Bone marrow (tissue), 2 donors: ENCODE measurements around the gene PARL.
A peak's percentile ranks its signal among the peaks of the same experiment; 100 is the strongest.
"Not testable (repeated sequence)": the region's sequence is repeated elsewhere in the genome, so short reads cannot be mapped to it uniquely, and the experiment has no call there.

Experiments
- DNase-seq, 2 donors: peaks; one replicate each; lab custom pipeline; 2025; lab: John Stamatoyannopoulos, UW

PARL gene

GRCh38 chr3:183904833-183905780, 20.4 kb upstream of the PARL start:
- DNase-seq = no peak

- no peak for DNase-seq
These were observed 13.3 kb upstream of the PARL start for GRCh38 chr3:183898028-183898431.

- no peak for DNase-seq
These were observed 12.9 kb upstream of the PARL start for GRCh38 chr3:183897606-183898005.

DNA sequence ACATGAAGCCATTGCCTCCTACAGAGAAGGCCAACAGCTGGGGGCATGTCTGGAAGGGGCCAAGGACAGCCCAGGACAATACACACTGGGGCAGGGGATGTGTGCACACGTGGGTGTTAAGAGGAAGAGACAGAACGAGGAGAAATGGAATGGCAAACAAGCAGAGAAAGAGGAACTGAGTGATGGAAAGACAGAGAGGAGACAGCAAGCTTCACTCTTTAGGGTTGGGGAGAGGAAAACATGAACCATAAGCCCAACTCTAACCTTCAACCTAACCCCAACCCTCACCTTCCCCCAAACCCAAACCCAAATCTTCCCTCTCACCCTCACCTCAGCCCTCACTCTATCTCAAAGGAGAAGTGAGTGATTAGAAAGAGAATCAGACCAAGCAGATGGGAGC, 11.9 kb upstream of the PARL start:
- DNase-seq = no peak

GRCh38 chr3:183896184-183896583, 11.5 kb upstream of the PARL start:
- no peak for DNase-seq

DNA sequence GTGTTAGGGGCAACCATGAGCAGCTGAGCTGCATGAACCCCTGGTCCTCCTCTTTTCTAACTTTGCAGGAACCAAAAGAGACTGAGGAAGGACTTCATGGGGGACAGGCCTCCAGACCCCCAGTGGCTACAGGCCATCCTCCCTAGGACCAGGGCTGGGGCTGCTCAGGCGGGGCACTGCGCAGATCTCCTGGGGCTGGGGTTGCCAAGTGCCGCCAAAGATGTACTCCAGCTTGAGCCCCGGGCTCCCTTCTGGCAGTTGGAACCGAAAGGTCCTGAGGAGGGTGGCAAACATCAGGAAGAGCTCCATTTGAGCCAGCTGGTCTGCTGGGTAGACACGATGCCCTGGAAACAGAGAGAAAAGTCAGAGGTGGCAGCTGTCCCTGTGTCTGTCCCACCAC, 11.1 kb upstream of the PARL start:
- DNase-seq = no peak

- peak in 1 of 2 donors; percentile 52 for DNase-seq
These were observed 10.6 kb upstream of the PARL start for GRCh38 chr3:183895296-183895695.

DNA sequence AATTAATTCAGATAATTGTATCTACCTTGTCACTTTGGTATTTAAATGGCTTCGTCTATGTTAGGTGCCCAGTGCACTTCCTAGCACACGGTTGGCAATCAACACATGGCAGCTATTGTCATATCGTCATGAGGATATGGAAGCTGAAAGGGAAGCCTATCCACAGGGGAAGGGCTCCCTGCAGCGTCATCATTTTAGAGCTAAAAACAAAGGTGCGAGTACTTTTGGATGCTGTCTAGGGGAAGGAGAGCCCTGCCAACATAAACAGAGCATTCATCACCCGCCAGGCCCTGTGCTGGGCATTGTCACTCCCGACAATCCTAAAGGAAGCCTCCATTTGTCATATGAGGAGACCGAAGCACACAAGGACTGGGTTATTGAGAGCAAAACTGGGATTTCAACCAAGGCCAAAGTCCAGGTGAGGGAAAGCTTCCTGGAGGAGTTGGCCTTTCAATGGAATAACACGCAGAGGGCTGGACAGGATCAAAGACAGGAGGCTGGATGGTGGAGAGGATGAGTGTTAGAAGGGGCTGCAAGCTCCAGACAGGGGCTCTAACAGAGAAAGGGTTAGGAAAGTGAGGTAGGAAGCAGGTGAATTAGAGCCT, 8.0 kb upstream of the PARL start:
- DNase-seq = no peak

DNA sequence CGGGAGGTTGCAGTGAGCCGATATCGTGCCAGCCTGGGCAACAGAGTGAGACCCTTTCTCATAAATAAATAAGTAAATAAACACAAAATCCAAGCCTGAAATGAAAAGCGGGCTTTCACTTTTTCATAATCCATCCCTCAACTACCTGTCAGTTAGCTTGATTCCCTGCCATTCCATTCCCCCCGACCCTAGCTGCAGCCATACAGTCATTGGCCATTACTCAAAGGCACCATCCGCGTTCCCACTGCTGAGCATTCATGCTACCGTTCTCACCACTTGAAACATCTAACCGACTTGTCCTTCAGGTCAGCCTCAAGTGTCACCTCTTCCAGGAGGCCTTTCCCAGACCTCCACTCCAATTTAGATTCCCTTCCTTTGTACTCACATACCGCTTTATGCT, 1.1 kb upstream of the PARL start:
- no peak for DNase-seq

DNA sequence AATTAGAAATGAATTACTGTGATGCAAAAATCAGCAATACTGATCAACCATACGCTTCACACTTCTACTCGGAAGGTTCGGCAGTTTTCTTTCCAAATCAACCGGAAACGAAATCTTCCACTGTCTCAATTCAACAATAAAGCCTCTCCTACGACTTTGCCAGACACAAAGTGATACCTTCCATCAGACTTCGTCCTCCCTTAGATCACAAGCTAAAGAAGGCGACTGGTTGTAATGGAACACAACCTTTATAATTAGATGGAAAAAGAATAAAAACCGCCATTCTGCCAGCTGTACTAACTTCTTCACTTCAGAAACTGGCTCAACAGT, 618 bp downstream of the PARL start:
- no peak for DNase-seq

DNA sequence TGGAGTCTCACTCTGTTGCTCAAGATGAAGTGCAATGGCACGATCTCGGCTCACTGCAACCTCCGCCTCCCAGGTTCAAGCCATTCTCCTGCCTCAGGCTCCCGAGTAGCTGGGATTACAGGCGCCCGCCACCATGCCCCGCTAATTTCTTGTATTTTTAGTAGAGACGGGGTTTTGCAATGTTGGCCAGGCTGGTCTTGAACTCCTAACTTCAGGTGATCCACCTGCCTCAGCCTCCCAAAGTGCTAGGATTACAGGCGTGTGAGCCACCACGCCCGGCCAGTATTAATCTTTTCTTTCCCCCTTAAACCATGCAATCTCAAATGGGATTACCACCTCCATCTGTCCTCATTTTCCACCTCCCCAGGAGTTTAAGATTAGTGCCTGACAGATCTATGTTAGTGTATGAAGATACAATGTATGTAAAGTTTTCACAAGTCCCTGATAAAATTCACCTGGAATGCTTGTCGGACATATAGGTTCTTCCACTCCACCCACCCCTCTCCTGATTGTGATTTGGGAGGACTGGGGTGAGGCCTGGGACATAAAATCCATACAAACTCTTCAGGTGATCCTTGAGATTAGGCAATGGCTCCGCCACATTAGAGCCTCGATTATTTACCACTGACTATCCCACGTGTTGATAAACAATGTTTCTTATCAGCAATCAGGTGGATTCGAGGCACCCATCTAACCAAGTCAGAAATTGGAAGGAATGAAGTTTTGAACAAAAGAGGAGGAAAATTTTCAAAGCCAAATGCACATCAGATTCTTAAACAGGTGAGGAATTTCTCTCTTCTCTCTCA, 1.2 kb downstream of the PARL start:
- DNase-seq = no peak

DNA sequence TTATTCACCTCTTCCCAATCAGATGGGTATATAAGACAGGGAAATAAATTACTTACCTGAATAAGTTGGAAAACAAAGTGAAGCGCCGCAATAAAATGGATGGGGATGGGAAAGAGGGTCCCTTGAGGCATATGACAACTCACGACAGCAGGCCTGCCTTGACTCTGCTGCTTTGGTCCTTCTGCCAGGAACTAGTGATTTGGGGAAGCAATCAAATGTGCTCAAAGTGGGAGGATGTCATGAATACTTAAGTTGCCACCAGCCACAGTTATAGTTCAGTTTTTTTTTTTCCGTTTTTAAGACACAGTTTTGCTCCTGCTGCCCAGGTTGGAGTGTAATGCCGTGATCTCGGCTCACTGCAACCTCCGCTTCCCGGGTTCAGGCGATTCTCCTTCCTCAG, 4.6 kb downstream of the PARL start:
- DNase-seq = no peak

GRCh38 chr3:183879243-183879642, 5.4 kb downstream of the PARL start:
- no peak for DNase-seq

GRCh38 chr3:183878071-183878470, 6.6 kb downstream of the PARL start:
- DNase-seq = peak in 1 of 2 donors; percentile 89

- not testable (repeated sequence) for DNase-seq
These were observed 7.5 kb downstream of the PARL start for GRCh38 chr3:183877227-183877626.

GRCh38 chr3:183875411-183875810, 9.3 kb downstream of the PARL start:
- peak in 1 of 2 donors; percentile 19 for DNase-seq

DNA sequence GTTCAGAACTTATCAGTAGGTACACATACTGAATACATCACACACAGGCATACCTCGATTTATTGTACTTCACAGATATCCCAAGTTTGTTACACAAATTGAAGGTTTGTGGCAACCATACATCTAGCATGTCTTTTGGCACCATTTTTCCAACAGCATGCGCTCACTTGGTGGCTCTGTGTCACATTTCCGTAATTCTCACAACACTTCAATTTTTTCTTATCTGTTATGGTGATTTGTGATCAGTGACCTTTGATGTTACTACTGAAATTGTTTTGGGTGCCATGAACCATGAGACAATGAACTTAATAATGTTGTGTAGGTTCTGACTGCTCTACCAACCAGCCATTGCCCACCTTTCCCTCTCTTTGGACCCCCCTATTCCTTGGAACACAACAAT, 10.8 kb downstream of the PARL start:
- DNase-seq = no peak

- no peak for DNase-seq
These were observed 13.1 kb downstream of the PARL start for GRCh38 chr3:183871541-183871940.

DNA sequence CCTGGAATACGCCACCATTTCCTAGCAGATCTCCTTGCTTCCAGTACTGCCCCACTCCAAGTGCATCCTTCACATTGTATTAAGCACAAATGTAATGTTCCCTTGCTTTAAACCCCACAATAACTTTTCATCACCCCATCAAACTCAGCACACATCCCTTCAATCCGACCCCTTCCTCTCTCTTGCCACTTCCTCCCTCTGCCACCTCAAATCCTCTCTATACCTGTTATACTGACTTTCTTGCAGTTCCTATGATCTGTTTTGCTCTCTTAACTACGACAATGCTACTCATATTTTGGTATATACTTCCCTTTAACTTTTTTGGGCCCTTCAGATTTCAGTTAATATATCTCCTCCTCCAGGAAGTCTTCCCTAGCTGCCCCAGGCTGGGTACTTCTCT, 14.1 kb downstream of the PARL start:
- no peak for DNase-seq

- peak in 1 of 2 donors; percentile 74 for DNase-seq
These were observed 15.9 kb downstream of the PARL start for GRCh38 chr3:183868796-183869195.

- no peak for DNase-seq
These were observed 22.1 kb downstream of the PARL start for GRCh38 chr3:183862610-183863009.

GRCh38 chr3:183857863-183858262, 26.8 kb downstream of the PARL start:
- DNase-seq = no peak
